Tibial nerve (tissue), 4 donors: ENCODE data around the gene EML2. TPM values are rescaled to one million over a fixed set of nuclear protein-coding genes. Genes with fewer than 3 reads are reported as not detected.
A peak's percentile ranks its signal among the peaks of the same experiment; 100 is the strongest.

ENCODE experiments used
- DNase-seq, 2 donors: peaks; one replicate each; pipeline ENCODE4 v3.0.0-alpha.2; 2019; ENCODE audit warnings: low spot score in 2 of 2
- H3K27ac ChIP-seq, 4 donors: fragments of 200-600 bp; sonication (generic) in 3 of 4; one replicate each; pipeline ENCODE4 v1.5.1; 2017 to 2019; ENCODE audit warnings: mild to moderate bottlenecking in 1 of 4
- H3K27me3 ChIP-seq, 2 donors: fragments of 200-600 bp; sonication (generic) in 1 of 2; one replicate each; pipeline versions ENCODE4 v1.5.1 to v1.6.0; 2017 to 2019
- H3K36me3 ChIP-seq, 3 donors: fragments of 200-600 bp; sonication (generic); one replicate each; pipeline ENCODE4 v1.5.1; 2018 to 2019
- H3K4me1 ChIP-seq, 4 donors: fragments of 200-600 bp; sonication (generic) in 3 of 4; one replicate each; pipeline ENCODE4 v1.5.1; 2017 to 2019
- H3K4me3 ChIP-seq, 4 donors: fragments of 200-600 bp; sonication (generic) in 3 of 4; one replicate each; pipeline ENCODE4 v1.5.1; 2017 to 2019; ENCODE audit warnings: mild to moderate bottlenecking in 1 of 4, moderate library complexity in 1 of 4
- H3K9me3 ChIP-seq, 4 donors: fragments of 200-600 bp; sonication (generic) in 3 of 4; one replicate each; pipeline ENCODE4 v1.5.1; 2017 to 2019
- CTCF ChIP-seq, 5 experiments: fragments of 200-600 bp in 3 of 5; fragments of 450-650 bp in 2 of 5; sonication (generic) in 3 of 5; IDR thresholded peaks; one replicate each; pipeline ENCODE4 v1.5.1; 2016 to 2019; ENCODE audit warnings: antibody characterized with exemption in 5 of 5, mild to moderate bottlenecking in 3 of 5, moderate library complexity in 2 of 5
- EP300 ChIP-seq, 2 donors: sonication (generic); formaldehyde crosslinking; IDR thresholded peaks; one replicate each; pipeline ENCODE4 v1.6.1; 2017; ENCODE audit warnings: antibody characterized with exemption in 2 of 2, mild to moderate bottlenecking in 1 of 2
- POLR2A ChIP-seq, 2 donors: fragments of 450-650 bp; IDR thresholded peaks; one replicate each; pipeline ENCODE4 v1.6.1; 2017; ENCODE audit warnings: antibody characterized with exemption in 2 of 2, mild to moderate bottlenecking in 2 of 2, moderate library complexity in 2 of 2
- WGBS, 2 donors: methylation state at CpG; one replicate each; pipeline ENCODE4 v1.1.5; 2018; 5-methylcytosine and 5-hydroxymethylcytosine counted together
- total RNA-seq, 4 donors: library from RNA; depleted of rRNA; stranded (reverse); fragments of >200 nt; gene quantifications; one replicate each; pipeline ENCODE4 v1.1.0, GENCODE V29; 2016

Gene EML2
- total RNA-seq, 4 donors from 2014 or later, result 21.0 to 57.1 (median 25.0) TPM

- peak; percentile 56 to 61 for DNase-seq
- Histone ChIP-seq H3K9me3 (no peaks in the 10 kb centered on the region), H3K27me3 (peaks cover 5 to 40% of the 10 kb centered on the region in 2 donors), H3K36me3 (peaks cover 0 to 35% (median 19%) of the 10 kb centered on the region in 3 donors), H3K4me3 (peak overlapping the region; percentile 20 to 52 (median 38)), H3K4me1 (peaks cover 0 to 30% (median 10%) of the 10 kb centered on the region in 4 donors), H3K27ac (peak overlapping the region in 3 of 4 donors; percentile 64 to 77 (median 76))
- 2 to 5% methylated on average over 30 to 32 of the region's 51 CpGs for WGBS, 2 donors
- TF ChIP-seq POLR2A (IDR thresholded peaks at IDR 0.05) (peak in 1 of 2 donors; percentile 21), EP300 (IDR thresholded peaks at IDR 0.05) (no peak), CTCF (IDR thresholded peaks at IDR 0.05) (peak; percentile 95 to 97 (median 96))
Measured at GRCh38 chr19:45681391-45682015, 42.3 kb upstream of the EML2 start.

GRCh38 chr19:45677351-45678230 is 38.4 kb upstream of the EML2 start:
- Histone ChIP-seq H3K4me1 (peaks cover 0 to 30% (median 10%) of the 10 kb centered on the region in 4 donors), H3K4me3 (peak overlapping the region in 3 of 4 donors; percentile 2 to 43 (median 33)), H3K9me3 (no peaks in the 10 kb centered on the region), H3K36me3 (no peaks in the 10 kb centered on the region), H3K27me3 (peaks cover 5 to 70% of the 10 kb centered on the region in 2 donors), H3K27ac (no peak overlapping the region)
- TF ChIP-seq POLR2A (IDR thresholded peaks at IDR 0.05) (no peak), EP300 (IDR thresholded peaks at IDR 0.05) (no peak), CTCF (IDR thresholded peaks at IDR 0.05) (no peak)
- WGBS, 2 donors, result 2 to 6% methylated on average over 49 of the region's 49 CpGs
- peak; percentile 36 to 43 for DNase-seq

GRCh38 chr19:45676851-45677263 is 37.7 kb upstream of the EML2 start:
- H3K27ac ChIP-seq, result no peak overlapping the region
- no peaks in the 10 kb centered on the region for H3K9me3 ChIP-seq
- peaks cover 5 to 77% of the 10 kb centered on the region in 2 donors for H3K27me3 ChIP-seq
- H3K36me3 ChIP-seq, result no peaks in the 10 kb centered on the region
- H3K4me1 ChIP-seq, result peaks cover 0 to 27% (median 10%) of the 10 kb centered on the region in 4 donors
- TF ChIP-seq CTCF (IDR thresholded peaks at IDR 0.05) (no peak), POLR2A (IDR thresholded peaks at IDR 0.05) (no peak)
- DNase-seq, result no peak
- peak overlapping the region in 3 of 4 donors; percentile 2 to 43 (median 33) for H3K4me3 ChIP-seq
- WGBS, 2 donors, result 7 to 11% methylated on average over 24 to 26 of the region's 28 CpGs

GRCh38 chr19:45674946-45675345 is 35.7 kb upstream of the EML2 start:
- H3K4me3 ChIP-seq, result no peak overlapping the region
- no peak overlapping the region for H3K27ac ChIP-seq
- no peaks in the 10 kb centered on the region for H3K9me3 ChIP-seq
- no peaks in the 10 kb centered on the region for H3K36me3 ChIP-seq
- H3K4me1 ChIP-seq, result peaks cover 0 to 29% (median 8%) of the 10 kb centered on the region in 4 donors
- TF ChIP-seq EP300 (IDR thresholded peaks at IDR 0.05) (no peak), CTCF (IDR thresholded peaks at IDR 0.05) (no peak), POLR2A (IDR thresholded peaks at IDR 0.05) (no peak)
- peaks cover 12 to 91% of the 10 kb centered on the region in 2 donors for H3K27me3 ChIP-seq
- no peak for DNase-seq
- 71 to 76% methylated on average over 7 of the region's 7 CpGs for WGBS, 2 donors
